ENCODE data around the gene ZC3H13. TPM values are rescaled to one million over a fixed set of nuclear protein-coding genes. Genes with fewer than 3 reads are reported as not detected.
"Not testable (repeated sequence)": the region's sequence is repeated elsewhere in the genome, so short reads cannot be mapped to it uniquely, and the experiment has no call there.

Gene ZC3H13
- total RNA-seq, 1 experiment from 2014 or later = 10.0 TPM

- DNase-seq (ENCODE audit: low read depth) = no peak
These were observed 42.4 kb downstream of the ZC3H13 start for GRCh38 chr13:46010148-46010547.

GRCh38 chr13:46008631-46009030, 43.9 kb downstream of the ZC3H13 start:
- no peak for DNase-seq (ENCODE audit: low read depth)

GRCh38 chr13:46006688-46007452, 45.7 kb downstream of the ZC3H13 start:
- no peak for DNase-seq (ENCODE audit: low read depth)

DNA sequence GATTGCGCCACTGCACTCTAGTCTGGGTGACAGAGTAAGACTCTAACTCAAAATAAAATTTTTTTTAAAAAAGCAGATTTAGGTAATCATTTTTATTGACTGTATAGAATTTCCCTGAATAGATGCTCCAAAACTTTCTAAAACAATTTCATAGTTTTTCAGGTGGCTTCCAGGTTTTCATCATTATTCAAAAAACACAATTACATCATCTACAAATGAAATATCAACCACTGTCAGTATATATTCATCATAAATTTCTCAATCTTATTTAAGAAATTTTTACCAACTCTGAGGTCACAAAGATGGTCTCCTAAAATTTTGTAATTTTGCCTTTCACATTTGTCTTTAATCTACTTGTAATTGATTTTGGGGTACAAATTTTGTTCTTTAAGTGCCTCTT, 48.1 kb downstream of the ZC3H13 start:
- no peak for DNase-seq (ENCODE audit: low read depth)

GRCh38 chr13:45996631-45997030, 55.9 kb downstream of the ZC3H13 start:
- no peak for DNase-seq (ENCODE audit: low read depth)

GRCh38 chr13:45995245-45995644, 57.3 kb downstream of the ZC3H13 start:
- no peak for DNase-seq (ENCODE audit: low read depth)

DNA sequence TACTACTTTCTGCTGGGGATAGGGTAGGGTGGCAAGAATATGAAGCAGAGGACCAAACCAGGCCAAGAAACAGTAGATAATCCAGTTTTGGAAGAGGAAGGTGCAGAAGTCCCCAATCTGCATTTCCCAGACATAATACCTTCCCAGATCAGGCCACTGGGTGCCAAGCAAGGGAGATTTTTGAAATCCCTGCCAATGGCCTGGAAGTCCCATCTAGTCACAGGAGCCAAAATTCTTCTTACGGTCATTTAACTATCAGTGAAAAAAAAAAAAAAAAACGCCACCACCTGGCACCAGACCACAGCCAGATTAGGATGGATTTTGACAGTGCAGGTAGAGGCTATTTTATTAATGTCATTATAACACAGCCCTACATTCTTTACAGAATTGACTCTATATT, 57.8 kb downstream of the ZC3H13 start:
- no peak for DNase-seq (ENCODE audit: low read depth)

DNA sequence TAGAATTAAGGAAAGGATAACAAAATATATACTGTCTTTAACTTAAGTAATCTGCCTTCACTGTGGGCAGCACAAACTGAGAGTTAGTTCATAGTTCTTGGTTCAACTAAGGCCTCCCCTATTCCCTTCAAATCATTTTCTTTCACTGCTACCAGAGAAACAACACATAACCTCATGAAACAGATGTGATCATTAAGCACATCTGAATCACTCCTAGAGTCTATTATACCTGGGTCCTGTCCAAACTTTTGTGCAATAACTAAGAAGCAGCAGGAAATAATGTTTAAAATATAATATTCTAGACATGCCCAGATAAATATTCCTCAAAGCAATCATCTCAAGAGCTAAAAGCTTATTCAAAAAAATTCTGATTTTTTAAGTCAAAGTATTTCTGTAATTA, 62.9 kb downstream of the ZC3H13 start:
- DNase-seq (ENCODE audit: low read depth) = no peak

- not testable (repeated sequence) for DNase-seq (ENCODE audit: low read depth)
These were observed 71.4 kb downstream of the ZC3H13 start for GRCh38 chr13:45981127-45981526.

DNA sequence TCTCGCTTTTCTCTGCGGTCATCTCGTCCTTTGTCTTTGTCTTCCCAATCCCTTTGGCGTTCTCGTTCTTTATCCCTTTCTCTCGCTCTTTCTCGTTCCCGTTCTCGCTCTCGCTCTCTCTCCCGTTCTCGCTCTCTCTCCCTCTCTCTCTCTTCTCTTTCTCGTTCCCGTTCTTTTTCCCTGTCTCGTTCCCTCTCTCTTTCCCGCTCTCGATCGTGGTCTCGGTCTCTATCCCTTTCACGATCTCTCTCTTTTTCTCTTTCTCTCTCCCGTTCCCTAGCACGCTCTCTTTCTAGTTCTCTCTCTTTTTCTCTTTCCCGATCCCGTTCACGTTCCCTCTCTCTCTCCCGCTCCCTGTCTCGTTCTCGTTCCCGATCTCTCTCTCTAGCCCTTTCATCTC, 77.2 kb downstream of the ZC3H13 start:
- no peak for DNase-seq (ENCODE audit: low read depth)

DNA sequence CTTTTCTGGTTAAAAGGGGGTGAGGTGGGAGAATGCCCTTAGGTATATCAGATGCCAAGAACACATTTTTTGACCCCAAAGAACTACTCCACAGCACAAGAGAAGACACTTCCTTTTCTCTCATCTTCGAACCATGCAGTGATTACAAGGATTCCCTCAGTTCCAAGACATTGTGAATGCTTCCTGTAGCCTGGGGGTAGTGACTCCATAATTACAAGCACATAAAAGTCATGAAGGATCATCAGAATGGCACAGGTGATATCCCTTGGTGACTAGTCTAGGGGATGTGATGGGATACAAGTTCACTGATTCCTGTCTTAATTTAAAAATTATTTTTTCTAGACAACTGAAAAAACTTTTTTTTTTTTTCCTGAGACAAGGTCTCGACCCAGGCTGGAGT, 78.0 kb downstream of the ZC3H13 start:
- no peak for DNase-seq (ENCODE audit: low read depth)

GRCh38 chr13:45967589-45967988, 85.0 kb downstream of the ZC3H13 start:
- DNase-seq (ENCODE audit: low read depth) = no peak

GRCh38 chr13:45966715-45967114, 85.8 kb downstream of the ZC3H13 start:
- DNase-seq (ENCODE audit: low read depth) = no peak

- no peak for DNase-seq (ENCODE audit: low read depth)
These were observed 91.1 kb downstream of the ZC3H13 start for GRCh38 chr13:45961468-45961867.

DNA sequence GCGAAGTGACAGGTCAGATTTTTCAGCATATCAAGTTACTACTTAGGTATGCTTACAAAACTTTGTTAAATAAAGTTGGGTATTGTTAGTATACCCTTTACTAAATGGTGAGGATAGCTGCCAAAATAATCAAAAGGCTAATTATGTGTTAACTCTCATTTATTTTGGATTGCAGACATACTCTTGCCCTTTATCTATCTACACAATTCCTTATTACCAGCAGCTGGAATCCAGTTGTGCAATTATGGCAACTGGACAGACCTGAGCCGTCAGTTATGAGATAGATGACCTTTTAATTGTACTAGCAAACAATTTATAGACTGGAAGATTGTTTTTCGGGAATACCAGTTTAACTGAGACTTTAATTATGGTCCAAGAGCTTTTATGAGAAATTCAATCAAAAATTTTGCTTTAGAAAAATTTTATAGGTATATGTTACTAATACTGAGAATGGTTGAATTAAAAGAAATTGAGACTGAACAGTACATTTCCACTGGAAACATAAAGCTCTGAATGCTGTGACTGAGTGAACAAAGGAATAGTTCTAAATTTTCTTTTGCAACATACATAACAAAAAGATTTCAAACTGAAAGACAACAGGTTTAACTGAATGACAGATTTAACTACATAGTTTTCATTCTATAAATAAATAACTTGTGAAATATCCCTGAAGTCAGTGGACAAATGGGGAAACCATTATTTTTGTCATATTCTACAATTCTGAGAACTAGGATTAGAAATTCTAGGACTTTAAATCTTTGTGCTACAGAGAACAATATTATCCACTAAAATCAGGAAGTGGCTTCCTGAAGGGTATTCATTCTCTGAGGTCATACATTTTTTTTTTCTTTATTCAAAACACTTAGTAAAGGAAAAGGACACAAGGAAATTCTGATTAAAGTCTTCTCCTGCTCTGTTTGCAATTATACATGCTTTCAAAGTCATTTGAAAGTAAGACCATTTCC, 97.4 kb downstream of the ZC3H13 start:
- DNase-seq (ENCODE audit: low read depth) = no peak

DNA sequence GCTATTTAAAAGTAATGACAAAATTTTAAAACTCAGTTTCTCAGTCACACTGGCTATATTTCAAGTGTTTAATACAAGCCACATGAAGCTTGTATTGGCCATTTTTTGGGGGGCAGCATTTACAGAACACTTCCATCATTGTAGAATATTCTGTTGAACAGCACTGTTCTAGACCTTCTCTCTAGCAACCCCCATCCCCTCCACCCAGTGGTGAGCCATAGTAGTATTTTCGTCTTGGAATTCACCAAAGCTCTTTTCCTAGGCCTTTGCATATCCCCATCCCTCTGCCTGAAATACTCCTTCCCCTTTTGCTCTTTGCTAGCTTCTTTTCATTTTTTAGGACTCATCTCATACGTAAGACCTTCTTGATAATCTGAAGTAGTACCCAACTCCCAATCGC, 99.5 kb downstream of the ZC3H13 start:
- DNase-seq (ENCODE audit: low read depth) = no peak

- no peak for DNase-seq (ENCODE audit: low read depth)
These were observed 100.8 kb downstream of the ZC3H13 start for GRCh38 chr13:45951724-45952123.

DNA sequence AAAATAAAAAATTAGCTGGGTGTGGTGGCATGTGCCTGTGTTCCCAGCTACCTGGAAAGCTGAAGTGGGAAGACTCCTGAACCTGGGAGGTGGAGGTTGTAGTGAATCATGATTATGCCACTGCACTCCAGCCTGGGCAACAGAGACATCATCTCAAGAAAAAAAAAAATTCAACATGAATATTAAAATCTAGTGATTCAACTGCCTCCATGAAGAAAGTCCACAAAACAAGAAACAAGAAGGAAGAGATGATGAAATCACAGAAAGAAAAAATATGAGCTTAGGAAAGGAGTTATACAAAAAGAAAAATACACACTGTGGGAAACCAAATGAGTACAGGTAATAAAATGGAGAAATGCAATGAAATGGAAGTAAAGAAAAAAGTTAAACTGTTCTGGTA, 101.4 kb downstream of the ZC3H13 start:
- DNase-seq (ENCODE audit: low read depth) = no peak

- DNase-seq (ENCODE audit: low read depth) = no peak
These were observed 102.1 kb downstream of the ZC3H13 start for GRCh38 chr13:45950386-45951000.

- DNase-seq (ENCODE audit: low read depth) = no peak
These were observed 103.4 kb downstream of the ZC3H13 start for GRCh38 chr13:45949161-45949560.

- DNase-seq (ENCODE audit: low read depth) = no peak
These were observed 108.6 kb downstream of the ZC3H13 start for GRCh38 chr13:45943965-45944364.

- DNase-seq (ENCODE audit: low read depth) = no peak
These were observed 109.4 kb downstream of the ZC3H13 start for GRCh38 chr13:45943120-45943519.

Measured in Daoy (cell line).